Parathyroid adenoma (tissue), 2 donors: ENCODE results near the gene PPP2R5C.
A peak's percentile ranks its signal among the peaks of the same experiment; 100 is the strongest.

Experiments used
- H2AFZ ChIP-seq: fragments of 300-600 bp; sonication (generic); one replicate; pipeline ENCODE4 v1.7.0; 2017; ENCODE audit warnings: antibody characterized with exemption, mild to moderate bottlenecking
- H3K27ac ChIP-seq: fragments of 300-600 bp; sonication (generic); one replicate; pipeline ENCODE4 v1.7.0; 2017
- H3K27me3 ChIP-seq: fragments of 300-600 bp; sonication (generic); one replicate; pipeline ENCODE4 v1.7.0; 2017; ENCODE audit warnings: low read length; ENCODE audit not compliant: control insufficient read depth, insufficient read depth
- H3K36me3 ChIP-seq: fragments of 300-600 bp; sonication (generic); one replicate; pipeline ENCODE4 v1.7.0; 2017; ENCODE audit warnings: low read length; ENCODE audit not compliant: control insufficient read depth, insufficient read depth
- H3K4me1 ChIP-seq: fragments of 300-600 bp; sonication (generic); one replicate; pipeline ENCODE4 v1.7.0; 2017; ENCODE audit warnings: control low read depth
- H3K4me2 ChIP-seq: fragments of 300-600 bp; sonication (generic); one replicate; pipeline ENCODE4 v1.7.0; 2017; ENCODE audit warnings: low read length
- H3K4me3 ChIP-seq: fragments of 300-600 bp; sonication (generic); one replicate; pipeline ENCODE4 v1.7.0; 2017; ENCODE audit warnings: low read depth, low read length
- H3K79me2 ChIP-seq: fragments of 300-600 bp; sonication (generic); one replicate; pipeline ENCODE4 v1.7.0; 2017; ENCODE audit warnings: control low read depth
- H3K9ac ChIP-seq: fragments of 300-600 bp; sonication (generic); one replicate; pipeline ENCODE4 v1.7.0; 2017; ENCODE audit warnings: mild to moderate bottlenecking
- H3K9me3 ChIP-seq: fragments of 300-600 bp; sonication (generic); one replicate; pipeline ENCODE4 v1.7.0; 2017; ENCODE audit warnings: low read length; ENCODE audit not compliant: control insufficient read depth
- CTCF ChIP-seq: fragments of 300-600 bp; sonication (generic); IDR thresholded peaks from one replicate; pipeline ENCODE4 v1.7.0; 2017; ENCODE audit warnings: antibody characterized with exemption, mild to moderate bottlenecking
- donor health status: primary hyperparathyroidism.

The PPP2R5C gene

GRCh38 chr14:101812071-101812470 is 50.6 kb downstream of the PPP2R5C start:
- no peak overlapping the region for H3K4me2 ChIP-seq
- no peaks in the 10 kb centered on the region for H3K9me3 ChIP-seq
- H3K4me1 ChIP-seq: no peaks in the 10 kb centered on the region
- no peaks in the 10 kb centered on the region for H3K36me3 ChIP-seq
- no peak overlapping the region for H3K9ac ChIP-seq
- TF ChIP-seq CTCF: no peak
- H3K27me3 ChIP-seq: no peaks in the 10 kb centered on the region
- no peak overlapping the region for H3K4me3 ChIP-seq
- peak overlapping the region; percentile 73 for H3K27ac ChIP-seq
- H2AFZ ChIP-seq: no peak overlapping the region
- H3K79me2 ChIP-seq: peaks cover 38% of the 10 kb centered on the region

DNA sequence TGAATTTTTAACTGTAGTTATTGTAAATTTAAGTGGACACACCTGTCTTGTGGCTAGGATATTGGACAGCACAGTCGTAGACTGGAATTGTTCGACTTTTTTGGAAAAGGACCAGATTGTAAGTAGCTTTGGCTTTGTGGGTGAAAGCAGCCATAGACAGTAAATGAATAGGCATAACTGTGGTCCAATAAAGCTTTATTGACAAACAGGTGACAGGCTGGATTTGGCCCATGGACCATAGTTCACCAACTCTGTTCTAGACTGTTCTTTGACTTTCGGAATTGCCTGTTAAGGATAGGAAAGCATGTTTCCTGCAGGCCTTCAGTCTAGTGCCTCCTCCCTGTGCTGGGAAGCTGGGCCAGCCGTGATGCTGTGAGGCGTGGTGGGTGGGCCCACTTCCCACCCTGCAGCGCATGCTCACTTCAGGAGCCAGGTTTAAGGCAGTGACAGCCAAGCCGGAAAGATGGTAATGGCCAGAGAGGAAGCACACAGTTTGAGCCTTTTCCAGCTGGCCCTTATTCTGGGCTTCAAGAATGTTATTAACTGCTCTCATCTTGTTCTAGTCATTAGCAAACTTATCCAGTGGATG is 51.8 kb downstream of the PPP2R5C start:
- Histone ChIP-seq H3K79me2 (peaks cover 43% of the 10 kb centered on the region), H2AFZ (no peak overlapping the region), H3K27ac (peak overlapping the region; percentile 73), H3K4me3 (no peak overlapping the region), H3K9me3 (no peaks in the 10 kb centered on the region), H3K9ac (no peak overlapping the region), H3K4me1 (no peaks in the 10 kb centered on the region), H3K27me3 (no peaks in the 10 kb centered on the region), H3K36me3 (no peaks in the 10 kb centered on the region), H3K4me2 (no peak overlapping the region)
- TF ChIP-seq CTCF: no peak

DNA sequence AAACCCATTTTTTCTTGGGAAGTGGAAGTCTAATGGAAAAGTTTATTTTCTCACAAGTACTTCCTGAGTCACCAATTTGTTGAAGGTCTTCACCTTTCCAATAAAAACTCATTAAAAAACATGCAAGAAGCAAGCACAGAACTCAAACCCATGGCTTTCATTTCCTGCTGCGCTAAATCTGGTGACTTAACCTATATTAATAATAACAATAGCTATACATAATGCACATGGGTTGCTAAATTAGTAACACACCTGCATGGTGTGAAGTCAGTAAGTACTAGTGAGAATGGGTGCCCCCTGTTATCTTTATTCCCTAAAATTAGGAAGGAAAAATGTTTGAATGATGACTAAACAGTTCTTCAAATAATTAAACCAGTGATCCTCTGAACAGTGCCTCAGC is 52.3 kb downstream of the PPP2R5C start:
- Histone ChIP-seq H3K36me3 (no peaks in the 10 kb centered on the region), H3K9me3 (no peaks in the 10 kb centered on the region), H3K4me3 (no peak overlapping the region), H3K4me1 (no peaks in the 10 kb centered on the region), H2AFZ (no peak overlapping the region), H3K9ac (no peak overlapping the region), H3K27ac (peak overlapping the region; percentile 73), H3K79me2 (peaks cover 44% of the 10 kb centered on the region), H3K4me2 (no peak overlapping the region), H3K27me3 (no peaks in the 10 kb centered on the region)
- no peak for TF ChIP-seq CTCF

DNA sequence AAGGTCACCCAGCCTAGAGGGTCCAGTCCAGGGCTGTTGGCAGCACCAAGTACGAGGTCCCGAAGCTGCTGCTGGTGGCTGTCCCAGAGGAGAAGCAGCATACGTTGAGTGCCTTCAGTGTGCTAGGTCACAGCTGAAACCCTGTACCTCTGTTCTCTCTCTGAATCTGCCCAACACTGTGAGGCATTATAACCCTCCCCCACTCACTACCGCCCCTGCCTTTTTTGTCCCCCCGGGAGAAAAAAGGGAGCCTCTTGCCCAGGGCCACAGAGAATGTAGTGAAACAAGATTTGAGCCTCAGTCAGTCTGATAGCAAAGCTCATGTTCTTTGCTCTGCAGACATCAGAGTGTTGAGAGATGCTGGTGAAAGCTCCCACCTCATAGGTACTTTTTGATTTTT is 53.4 kb downstream of the PPP2R5C start:
- Histone ChIP-seq H3K79me2 (peaks cover 51% of the 10 kb centered on the region), H3K4me3 (no peak overlapping the region), H3K9me3 (no peaks in the 10 kb centered on the region), H2AFZ (no peak overlapping the region), H3K9ac (no peak overlapping the region), H3K27me3 (no peaks in the 10 kb centered on the region), H3K36me3 (no peaks in the 10 kb centered on the region), H3K4me2 (no peak overlapping the region), H3K27ac (no peak overlapping the region), H3K4me1 (no peaks in the 10 kb centered on the region)
- no peak for TF ChIP-seq CTCF

DNA sequence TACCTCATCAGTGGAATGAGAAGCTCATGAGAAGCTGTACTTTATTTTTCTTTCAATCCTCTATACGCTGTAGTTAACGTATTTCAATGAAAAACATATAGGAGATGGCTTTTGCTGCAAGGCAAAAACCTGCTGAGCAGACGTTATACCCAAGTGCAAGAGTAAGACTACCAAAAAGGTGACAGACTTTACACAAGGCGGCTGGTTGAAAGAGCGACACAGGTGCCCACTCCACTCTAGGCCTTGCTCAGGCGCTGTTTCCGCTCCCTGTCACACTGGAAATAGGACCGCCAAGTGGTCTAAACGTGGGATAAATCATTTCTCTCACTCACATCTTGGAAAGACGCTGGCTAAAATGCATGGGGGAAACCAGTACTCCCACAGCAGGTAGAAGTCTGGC is 54.5 kb downstream of the PPP2R5C start:
- no peak for TF ChIP-seq CTCF
- H3K27me3 ChIP-seq: no peaks in the 10 kb centered on the region
- no peak overlapping the region for H2AFZ ChIP-seq
- no peak overlapping the region for H3K4me2 ChIP-seq
- H3K36me3 ChIP-seq: no peaks in the 10 kb centered on the region
- peaks cover 57% of the 10 kb centered on the region for H3K79me2 ChIP-seq
- H3K4me3 ChIP-seq: no peak overlapping the region
- no peaks in the 10 kb centered on the region for H3K9me3 ChIP-seq
- no peaks in the 10 kb centered on the region for H3K4me1 ChIP-seq
- H3K27ac ChIP-seq: no peak overlapping the region
- no peak overlapping the region for H3K9ac ChIP-seq
